HG02798 (cell line): ENCODE data around the gene NSF.
A peak's percentile ranks its signal among the peaks of the same experiment; 100 is the strongest.
"Not testable (repeated sequence)": the region's sequence is repeated elsewhere in the genome, so short reads cannot be mapped to it uniquely, and the experiment has no call there.

Experiments
- ATAC-seq: cut with Tn5 transposase; IDR thresholded peaks from one replicate; pipeline ENCODE4 v1.9.1; 2021; ENCODE audit warnings: mild to moderate bottlenecking; ENCODE audit not compliant: unreplicated experiment, poor library complexity

NSF gene

GRCh38 chr17:46590157-46591146, at the start of gene NSF:
Gene NSF, plus strand, starts transcription at chr17:46590669. Its CDS starts 107 bp downstream, at chr17:46590776.
- peak; percentile 89 for ATAC-seq

GRCh38 chr17:46548607-46549006, 41.9 kb upstream of the NSF start:
- not testable (repeated sequence) for ATAC-seq

GRCh38 chr17:46559155-46559554, 31.3 kb upstream of the NSF start:
- not testable (repeated sequence) for ATAC-seq

- ATAC-seq = not testable (repeated sequence)
Observed at GRCh38 chr17:46560048-46560447, 30.4 kb upstream of the NSF start.

GRCh38 chr17:46566284-46566683, 24.2 kb upstream of the NSF start:
- ATAC-seq = peak; percentile 36

GRCh38 chr17:46566980-46567379, 23.5 kb upstream of the NSF start:
- not testable (repeated sequence) for ATAC-seq

- ATAC-seq = not testable (repeated sequence)
Observed at GRCh38 chr17:46571796-46572195, 18.7 kb upstream of the NSF start.

- peak; percentile 97 for ATAC-seq
Observed at GRCh38 chr17:46579083-46580075, 11.1 kb upstream of the NSF start, which contains the start of gene ARL17A. Gene ARL17A, minus strand, starts transcription at chr17:46579691. Its CDS starts 3,369 bp downstream, at chr17:46576322.

GRCh38 chr17:46580082-46580481, 10.4 kb upstream of the NSF start:
- not testable (repeated sequence) for ATAC-seq

GRCh38 chr17:46585444-46585843, 5.0 kb upstream of the NSF start:
- not testable (repeated sequence) for ATAC-seq

- peak; percentile 27 for ATAC-seq
Observed at GRCh38 chr17:46591332-46591731, 863 bp downstream of the NSF start.

GRCh38 chr17:46598344-46598931, 8.0 kb downstream of the NSF start:
- ATAC-seq = peak; percentile 49

- not testable (repeated sequence) for ATAC-seq
Observed at GRCh38 chr17:46600767-46601166, 10.3 kb downstream of the NSF start.

- ATAC-seq = peak; percentile 92
Observed at GRCh38 chr17:46603125-46603524, 12.7 kb downstream of the NSF start.

- ATAC-seq = not testable (repeated sequence)
Observed at GRCh38 chr17:46611304-46611703, 20.8 kb downstream of the NSF start.

GRCh38 chr17:46613876-46614275, 23.4 kb downstream of the NSF start:
- ATAC-seq = not testable (repeated sequence)

- ATAC-seq = not testable (repeated sequence)
Observed at GRCh38 chr17:46617121-46617520, 26.7 kb downstream of the NSF start.

- not testable (repeated sequence) for ATAC-seq
Observed at GRCh38 chr17:46618975-46619374, 28.5 kb downstream of the NSF start.

- not testable (repeated sequence) for ATAC-seq
Observed at GRCh38 chr17:46623790-46624189, 33.3 kb downstream of the NSF start.

GRCh38 chr17:46624726-46625125, 34.3 kb downstream of the NSF start:
- ATAC-seq = not testable (repeated sequence)
